ENCODE results near the gene RBM44.

Gene RBM44

DNA sequence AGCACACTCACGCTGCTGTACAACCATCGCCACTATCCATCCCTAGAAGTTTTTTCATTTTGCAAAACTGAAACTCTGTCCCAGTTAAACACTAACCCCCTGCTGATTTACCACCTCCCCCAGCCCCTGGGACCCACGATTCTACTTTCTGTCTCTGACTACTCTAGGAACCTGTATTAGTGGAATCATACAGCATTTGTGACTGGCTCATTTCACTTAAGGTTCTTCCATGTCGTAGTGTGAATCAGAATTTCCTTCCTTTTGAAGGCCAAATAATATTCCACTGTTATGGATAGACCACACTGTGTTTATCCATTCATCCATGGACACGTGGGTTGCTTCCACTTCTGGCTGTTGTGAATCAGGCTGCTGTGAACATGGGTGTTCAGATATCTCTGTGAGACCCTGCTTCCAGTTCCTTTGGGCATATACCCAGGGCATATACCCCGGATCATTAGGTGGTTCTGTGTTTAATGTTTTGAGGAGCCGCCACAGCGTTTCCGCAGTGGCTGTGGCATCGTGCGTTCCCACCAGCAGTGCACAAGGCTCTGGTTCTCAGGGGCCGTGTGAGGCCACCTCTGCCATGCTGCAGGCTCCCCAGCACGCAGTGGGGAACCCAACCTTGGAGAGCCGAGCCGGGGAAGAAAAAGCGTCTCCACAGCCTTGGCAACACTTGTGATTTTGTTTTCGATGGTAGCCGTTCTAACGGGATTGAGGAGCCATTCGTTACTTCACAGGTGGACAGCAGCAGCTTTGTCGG is 70.9 kb downstream of the RBM44 start:
- in situ Hi-C loops (cut with MboI; ENCODE audit: low sequenced_read_pairs), result no loop called here

- in situ Hi-C loops (cut with MboI; ENCODE audit: low sequenced_read_pairs), result no loop called here
Observed at GRCh38 chr2:237870126-237870525, 71.5 kb downstream of the RBM44 start.

DNA sequence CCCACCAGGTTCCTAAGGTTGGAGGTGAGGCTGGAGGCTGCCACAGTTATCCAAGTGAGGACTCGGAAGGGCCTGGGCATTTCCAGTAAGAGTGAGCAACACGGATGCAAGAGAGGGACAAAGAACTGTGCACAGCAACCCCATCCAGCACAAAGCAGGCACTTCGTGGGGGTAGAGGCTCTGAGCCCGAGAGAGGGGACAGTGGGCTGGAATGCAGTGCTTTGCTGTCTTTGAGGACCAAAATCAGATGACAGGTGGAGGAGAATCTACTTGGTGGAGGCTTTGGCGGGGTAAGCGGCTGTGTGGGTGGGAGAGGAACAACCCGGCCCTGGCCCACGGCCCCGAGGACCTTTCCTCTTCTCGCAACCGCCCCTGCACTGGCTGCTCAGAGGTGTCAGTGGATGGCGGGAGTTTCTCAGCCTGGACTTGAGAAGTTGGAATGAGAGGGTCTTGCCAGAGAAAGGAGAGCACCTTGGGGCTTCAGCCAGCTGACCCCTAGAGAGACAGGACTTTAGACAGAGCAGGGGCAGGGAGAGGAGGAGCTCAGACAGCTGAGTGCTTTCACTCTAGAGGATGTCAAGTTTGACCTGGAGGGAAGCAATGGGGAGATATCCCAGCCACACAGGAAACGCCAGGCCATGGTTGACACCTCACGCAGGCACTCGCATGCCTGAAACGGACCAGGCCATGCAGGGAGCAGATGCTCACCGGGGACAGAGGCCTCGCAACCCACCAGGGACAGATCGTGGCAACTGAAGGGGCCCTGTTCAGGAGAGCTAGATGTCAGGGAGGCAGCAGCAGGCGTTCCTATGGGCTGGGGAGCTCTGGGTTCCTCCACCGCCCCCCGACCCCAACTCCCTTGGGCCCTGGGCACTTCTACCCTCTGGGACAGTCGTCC is 72.4 kb downstream of the RBM44 start:
- in situ Hi-C loops (cut with MboI; ENCODE audit: low sequenced_read_pairs), result no loop called here

DNA sequence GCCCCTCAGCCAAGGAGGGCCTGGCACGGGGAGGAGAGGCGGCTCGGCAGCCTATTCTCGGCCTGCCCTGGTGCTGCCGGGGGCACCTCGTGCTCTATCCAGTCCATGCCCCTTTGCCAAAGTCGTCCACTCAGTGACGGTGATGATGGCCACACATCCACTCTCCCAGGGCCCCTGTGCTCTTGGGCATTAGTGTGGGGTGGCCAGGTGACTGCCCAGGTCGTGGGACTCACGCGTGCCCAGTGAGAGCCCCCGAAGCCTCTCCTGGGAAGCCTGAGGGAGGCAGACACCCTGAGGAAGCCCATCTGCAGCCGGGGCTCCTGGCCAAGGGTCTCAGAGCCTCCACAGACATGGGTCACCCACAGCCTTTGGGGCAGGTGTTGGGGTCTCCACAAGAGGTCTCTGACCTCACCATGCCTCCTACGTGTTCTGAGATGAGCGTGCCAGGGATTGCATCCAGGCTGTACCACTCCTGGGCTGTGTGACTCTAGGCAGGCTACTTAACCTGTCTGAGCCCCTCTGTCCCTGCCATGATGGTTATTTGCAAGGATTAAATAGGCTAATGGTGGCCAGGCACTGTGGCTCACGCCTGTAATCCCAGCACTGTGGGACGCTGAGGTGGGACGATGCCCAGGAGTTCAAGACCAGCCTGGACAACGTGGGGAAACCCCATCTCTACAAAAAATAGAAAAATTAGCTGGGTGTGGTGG is 73.8 kb downstream of the RBM44 start:
- in situ Hi-C loops (cut with MboI; ENCODE audit: low sequenced_read_pairs), result no loop called here

DNA sequence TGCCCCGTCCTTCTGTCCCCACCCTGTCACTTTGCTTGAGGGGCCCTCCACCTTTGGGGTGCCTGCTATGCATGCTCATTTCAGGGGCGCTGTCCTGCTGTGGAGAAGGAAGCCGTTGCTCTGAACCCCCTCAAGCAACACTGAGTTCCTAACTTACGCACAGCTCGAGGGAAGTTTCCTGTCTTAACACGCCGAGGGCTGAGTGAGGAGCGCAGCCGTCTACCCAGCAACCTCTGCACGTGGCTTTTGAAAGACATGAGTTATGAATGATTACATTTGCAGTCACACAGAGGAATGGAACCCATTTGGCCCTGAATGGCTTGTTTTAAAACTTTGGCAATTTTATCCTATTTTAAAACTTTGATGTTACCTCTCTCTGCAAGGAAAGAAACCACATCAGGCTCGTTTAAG is 74.8 kb downstream of the RBM44 start:
- in situ Hi-C loops (cut with MboI; ENCODE audit: low sequenced_read_pairs), result no loop called here

- in situ Hi-C loops (cut with MboI; ENCODE audit: low sequenced_read_pairs), result no loop called here
Observed at GRCh38 chr2:237873897-237874551, 75.4 kb downstream of the RBM44 start.

- in situ Hi-C loops (cut with MboI; ENCODE audit: low sequenced_read_pairs), result no loop called here
Observed at GRCh38 chr2:237874585-237875161, 76.1 kb downstream of the RBM44 start.

DNA sequence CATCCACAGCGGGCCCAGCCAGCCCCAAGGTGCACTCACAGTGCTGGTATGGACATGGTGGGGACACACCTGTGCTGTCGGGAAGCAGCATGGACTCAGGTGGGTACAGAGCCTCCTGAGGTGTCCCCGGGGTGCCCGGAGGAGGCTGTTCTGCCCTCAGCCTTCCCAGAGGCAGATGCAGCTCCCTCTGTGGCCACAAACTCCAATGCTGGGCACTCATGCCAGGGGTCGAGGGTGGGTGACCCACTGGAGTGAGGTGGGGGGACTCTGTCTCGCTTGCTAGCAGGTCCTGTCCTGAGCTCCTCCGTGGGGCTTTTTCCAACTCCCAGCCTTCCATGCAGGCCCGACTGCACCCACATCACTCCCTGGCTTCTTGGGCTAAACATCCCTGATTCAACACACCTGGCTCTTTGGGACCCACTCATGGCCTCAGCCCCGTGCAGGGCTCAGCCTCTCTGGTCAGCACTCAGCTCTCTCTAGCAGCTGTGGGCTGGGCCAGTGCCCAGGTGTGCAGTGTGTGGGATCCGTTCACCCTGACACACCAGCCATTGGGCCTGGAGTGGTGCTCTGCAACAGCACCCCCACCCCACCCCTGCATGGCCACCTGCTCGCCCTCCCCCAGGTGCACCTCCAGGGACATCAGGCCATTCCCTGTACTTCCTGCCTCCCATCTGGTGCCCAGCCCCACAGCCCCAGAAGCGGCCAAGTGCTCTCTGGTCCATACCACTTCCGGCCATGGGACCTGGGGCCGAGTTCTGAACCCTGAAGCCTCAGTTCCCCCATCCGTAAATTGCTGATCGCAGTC is 76.9 kb downstream of the RBM44 start:
- in situ Hi-C loops (cut with MboI; ENCODE audit: low sequenced_read_pairs), result no loop called here

DNA sequence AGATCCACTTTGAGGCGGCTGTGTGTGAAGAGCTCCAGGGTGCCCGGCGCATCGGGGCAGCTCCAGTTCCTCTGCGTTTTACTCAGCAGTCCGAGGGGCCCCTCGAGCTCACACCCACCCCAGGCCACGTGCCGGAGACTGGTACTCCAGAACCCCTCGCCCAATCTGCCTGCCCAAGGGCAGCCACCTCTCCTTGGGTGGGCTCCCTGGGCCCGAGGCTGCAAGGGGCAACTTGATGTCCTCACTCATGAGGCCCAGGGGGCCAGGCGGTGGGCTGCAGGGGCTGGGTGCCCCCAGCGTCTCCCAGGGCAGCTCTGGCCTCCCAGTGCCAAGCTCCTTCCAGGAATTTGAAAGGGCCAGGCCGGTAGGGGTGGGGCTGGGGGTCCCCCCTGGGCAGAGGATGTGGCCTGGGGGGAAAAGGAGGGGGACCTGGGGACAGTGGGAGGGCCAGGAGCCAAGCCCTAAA is 77.5 kb downstream of the RBM44 start:
- in situ Hi-C loops (cut with MboI; ENCODE audit: low sequenced_read_pairs), result no loop called here

DNA sequence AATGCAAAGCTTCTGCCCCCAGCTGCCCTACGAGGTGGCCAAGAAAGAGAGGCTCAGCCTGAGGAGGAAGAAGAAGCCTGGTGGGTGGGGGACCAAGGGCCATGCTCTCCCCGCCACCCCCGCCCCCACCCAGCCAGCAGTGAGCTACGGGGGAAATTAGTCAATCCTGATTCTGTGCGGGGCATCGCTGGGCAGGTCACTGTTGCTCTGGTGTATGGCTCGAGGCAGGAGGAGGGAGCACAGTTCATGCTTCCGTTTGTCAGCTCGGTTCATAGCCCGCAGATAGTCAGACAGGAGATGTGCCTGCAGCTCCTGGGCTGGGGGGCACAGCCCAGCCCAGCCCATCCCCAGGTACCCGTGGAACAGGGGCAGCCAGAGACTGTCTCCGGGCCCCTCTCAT is 78.0 kb downstream of the RBM44 start:
- in situ Hi-C loops (cut with MboI; ENCODE audit: low sequenced_read_pairs), result no loop called here

DNA sequence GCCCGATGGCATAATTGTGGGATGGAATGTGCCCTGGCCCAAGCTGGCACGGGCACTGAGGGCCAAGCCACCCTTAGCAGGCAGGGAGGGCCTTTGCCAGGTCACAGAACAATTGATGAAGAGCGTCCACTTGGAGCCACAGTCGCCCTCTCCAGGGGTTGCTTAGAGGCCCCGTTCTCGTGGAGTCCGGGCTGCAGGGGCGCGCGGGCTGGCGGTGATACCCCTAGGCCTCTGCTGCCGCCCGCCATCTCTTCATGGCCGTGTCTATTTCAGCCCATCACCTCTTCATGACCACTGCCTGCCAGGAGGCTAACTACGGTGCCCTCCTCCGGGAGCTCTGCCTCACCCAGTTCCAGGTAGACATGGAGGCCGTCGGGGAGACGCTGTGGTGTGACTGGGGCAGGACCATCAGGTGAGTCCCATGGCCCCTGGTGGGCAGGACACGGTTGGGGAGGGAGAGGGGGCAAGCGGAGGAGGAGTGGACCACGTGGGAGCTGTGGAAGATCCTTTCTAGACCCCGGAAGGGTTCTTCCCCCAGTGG is 78.4 kb downstream of the RBM44 start:
- in situ Hi-C loops (cut with MboI; ENCODE audit: low sequenced_read_pairs), result no loop called here

DNA sequence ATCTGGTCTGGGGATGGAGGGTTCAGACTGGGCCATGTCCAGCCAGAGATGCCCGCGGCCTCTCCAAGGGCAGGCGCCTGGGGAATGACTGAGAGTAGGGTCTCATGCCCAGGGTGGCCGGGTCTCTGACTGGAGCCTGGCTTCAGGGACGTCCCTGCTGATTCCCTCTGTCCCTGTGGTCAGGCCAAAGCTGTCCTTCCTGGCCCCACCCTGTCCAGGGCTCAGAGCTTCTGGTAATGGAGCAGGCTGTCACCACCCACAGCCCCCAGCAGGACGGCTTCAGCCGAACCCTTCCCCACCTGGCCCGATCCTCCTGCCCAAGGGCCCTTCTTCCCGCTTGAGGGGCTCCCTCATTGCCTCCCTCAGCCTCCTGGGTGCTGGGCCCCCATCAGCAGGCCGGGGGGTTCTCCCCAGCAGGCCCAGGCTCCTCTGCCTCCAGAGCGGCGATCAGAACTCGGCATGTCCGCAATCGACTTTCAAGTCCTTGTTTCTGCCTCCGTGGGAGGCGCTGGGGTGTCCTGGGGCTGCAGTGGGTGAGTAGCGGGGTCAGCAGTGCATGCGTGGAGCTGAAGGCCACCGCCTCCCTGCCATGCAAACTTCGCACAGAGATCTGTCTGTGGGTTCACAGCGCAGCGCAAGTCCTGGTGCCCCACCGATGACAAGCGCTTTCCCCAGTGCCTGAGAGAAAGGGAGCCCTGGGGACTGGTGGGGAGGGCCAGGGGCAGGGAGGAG is 79.2 kb downstream of the RBM44 start:
- in situ Hi-C loops (cut with MboI; ENCODE audit: low sequenced_read_pairs), result no loop called here

DNA sequence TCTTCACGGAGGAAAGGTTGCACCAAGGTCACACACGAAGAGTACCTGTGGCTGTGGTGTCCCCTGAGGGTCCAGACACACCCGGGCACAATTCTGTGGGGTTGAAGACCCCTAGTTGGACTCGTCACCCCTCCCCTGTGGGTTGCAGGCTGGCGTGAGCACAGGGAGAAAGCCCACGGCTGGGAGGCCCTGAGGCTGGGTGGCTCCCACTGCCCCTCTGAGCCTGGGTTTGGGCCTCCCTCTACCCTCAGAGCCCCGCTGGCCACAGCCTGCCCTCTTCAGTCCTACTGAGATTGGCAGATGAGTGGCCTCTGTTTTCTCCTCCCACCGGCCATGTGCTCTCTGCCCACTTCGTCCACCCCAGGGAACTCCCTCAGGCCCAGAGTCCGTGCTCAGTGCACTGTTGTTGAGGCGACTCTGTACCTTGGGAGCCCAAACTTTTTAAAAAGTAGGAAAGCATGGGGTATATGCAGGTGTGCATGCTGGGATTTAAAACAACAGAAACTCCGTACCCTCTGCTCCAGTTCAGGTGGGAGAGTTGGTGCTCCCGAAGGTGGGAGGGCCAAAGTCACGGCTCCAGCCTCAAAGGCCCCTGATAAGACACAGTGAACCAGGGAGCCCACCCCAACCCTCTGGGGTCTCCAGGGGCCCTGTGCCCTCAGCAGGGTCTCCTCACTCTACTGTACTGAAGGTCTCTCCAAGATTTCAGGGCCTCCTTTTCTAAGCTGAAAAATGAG is 79.9 kb downstream of the RBM44 start:
- in situ Hi-C loops (cut with MboI; ENCODE audit: low sequenced_read_pairs), result no loop called here

DNA sequence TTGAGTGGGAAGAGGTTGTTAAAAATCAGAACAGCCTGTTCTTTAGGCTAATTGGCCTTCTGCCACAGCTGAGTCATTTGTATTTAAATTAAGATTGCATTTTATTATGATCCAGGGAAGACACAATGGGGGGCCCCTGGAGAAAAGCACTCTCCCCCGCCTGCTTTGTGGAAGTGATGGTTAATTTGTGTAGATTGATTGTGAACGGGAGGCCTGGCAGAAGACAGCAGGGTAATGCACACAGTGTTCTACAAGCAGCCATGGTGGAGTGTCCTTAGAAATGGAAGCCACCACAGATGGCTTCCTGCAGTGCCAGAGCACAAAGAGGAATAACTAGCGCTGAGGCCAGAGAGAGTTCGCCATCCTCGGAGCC is 80.5 kb downstream of the RBM44 start:
- in situ Hi-C loops (cut with MboI; ENCODE audit: low sequenced_read_pairs), result no loop called here

DNA sequence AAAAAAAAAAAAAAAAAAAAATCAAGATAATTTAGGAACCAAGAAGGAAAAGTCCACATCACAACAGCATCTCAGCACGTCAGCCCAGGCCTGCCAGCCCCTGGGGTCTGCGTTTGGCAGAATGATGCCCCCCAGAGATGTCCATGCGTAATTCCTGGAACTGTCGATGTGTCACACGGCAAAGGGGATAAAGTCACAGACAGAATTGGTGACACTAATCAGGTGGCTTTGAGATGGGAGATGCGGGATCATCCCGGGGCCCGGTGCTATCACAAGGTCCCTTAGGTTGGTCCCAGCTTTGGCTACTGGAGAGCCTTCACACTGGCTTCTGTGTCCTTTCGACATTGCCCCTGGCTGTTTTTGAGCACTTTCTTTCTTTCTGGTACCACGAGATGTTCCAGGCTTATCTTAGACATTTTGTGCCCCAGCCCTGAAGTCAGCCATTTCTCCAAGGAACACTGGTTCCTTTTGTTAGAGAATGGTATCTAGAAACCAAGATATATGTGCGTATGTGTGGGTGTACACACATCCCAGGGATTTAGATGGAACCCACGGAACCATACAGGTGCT is 81.5 kb downstream of the RBM44 start:
- in situ Hi-C loops (cut with MboI; ENCODE audit: low sequenced_read_pairs), result no loop called here

DNA sequence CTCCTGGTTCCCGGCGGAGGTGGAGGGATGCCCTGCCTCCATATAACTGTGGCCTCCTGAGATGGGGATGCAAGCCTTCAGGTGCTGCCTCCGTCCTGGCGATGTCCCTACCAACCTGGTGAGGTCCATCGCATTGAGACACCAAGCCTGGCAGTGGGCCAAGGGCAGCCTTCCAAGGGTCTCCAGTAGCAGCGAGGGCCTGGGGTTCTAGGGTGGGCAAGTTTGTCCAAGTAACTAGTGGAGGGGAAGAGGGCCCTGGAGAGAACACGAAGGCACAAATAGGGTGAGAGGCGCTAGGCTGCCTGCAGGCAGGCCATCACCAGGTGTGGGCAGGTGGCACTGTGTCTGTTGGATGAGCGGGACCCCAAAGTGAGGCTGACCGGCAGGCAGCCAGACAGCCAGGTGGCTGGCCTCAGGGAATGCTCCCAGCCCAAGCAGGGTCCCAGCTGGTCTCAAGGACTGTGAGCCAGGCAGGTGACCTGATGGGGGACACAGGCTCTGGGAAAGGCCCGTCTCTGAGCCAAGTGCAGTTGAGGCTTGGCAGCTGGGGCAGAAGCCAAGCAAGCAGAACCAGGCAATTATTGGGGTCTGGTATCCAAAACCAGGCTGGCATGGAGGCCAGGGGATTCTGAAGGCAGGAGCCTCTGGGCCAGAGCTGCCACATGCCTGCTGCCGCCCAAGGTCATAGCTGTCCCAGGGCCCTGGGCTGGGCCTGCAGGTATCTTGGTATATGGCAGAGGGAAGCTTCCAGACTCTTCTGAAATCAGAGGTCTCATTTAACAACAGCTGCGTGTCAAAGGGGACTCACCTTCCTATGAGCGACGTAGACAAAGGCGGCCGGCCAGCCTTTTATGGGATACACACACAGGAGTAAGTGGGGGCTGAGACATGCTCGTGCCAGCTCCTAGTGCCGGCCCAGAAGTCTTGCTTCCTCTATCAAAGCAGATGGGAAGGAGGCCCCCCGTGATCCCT is 84.2 kb downstream of the RBM44 start:
- in situ Hi-C loops (cut with MboI; ENCODE audit: low sequenced_read_pairs), result no loop called here
